KBM-7 (cell line): ENCODE measurements around the gene CLK4.
A peak's percentile ranks its signal among the peaks of the same experiment; 100 is the strongest.

ENCODE experiments used
- DNase-seq: peaks from one replicate; pipeline ENCODE4 v3.0.0-alpha.2; 2015
- in situ Hi-C: fragments of 300-500 bp; cut with MboI; formaldehyde crosslinking; loops from 2 replicates; pipeline ENCODE4 v1.14.3; 2020; ENCODE audit warnings: low sequenced_read_pairs, low pct_unique_long_range_greater_than_20kb, mixed read lengths

CLK4 gene

GRCh38 chr5:178640331-178641045, 13.6 kb upstream of the CLK4 start:
- DNase-seq = no peak
- in situ Hi-C loops = no loop called here

GRCh38 chr5:178637356-178638074, 10.7 kb upstream of the CLK4 start:
- no peak for DNase-seq
- in situ Hi-C loops = no loop called here

GRCh38 chr5:178632285-178632684, 5.4 kb upstream of the CLK4 start:
- in situ Hi-C loops = no loop called here

GRCh38 chr5:178630951-178631350, 4.1 kb upstream of the CLK4 start:
- in situ Hi-C loops = no loop called here
- DNase-seq = peak; percentile 37

More at GRCh38 chr5:178632285-178632684, 5.4 kb upstream of the CLK4 start:
- DNase-seq = no peak

- no peak for DNase-seq
- in situ Hi-C loops = no loop called here
Observed at GRCh38 chr5:178630475-178630930, 3.7 kb upstream of the CLK4 start.

- no peak for DNase-seq
- in situ Hi-C loops = no loop called here
Observed at GRCh38 chr5:178627259-178627598, 379 bp upstream of the CLK4 start.

GRCh38 chr5:178625679-178626483, 969 bp downstream of the CLK4 start:
- no peak for DNase-seq
- in situ Hi-C loops = no loop called here

GRCh38 chr5:178624631-178625546, 2.0 kb downstream of the CLK4 start:
- DNase-seq = peak; percentile 23
- in situ Hi-C loops = no loop called here

GRCh38 chr5:178622679-178623247, 4.1 kb downstream of the CLK4 start:
- no peak for DNase-seq

GRCh38 chr5:178619390-178619789, 7.5 kb downstream of the CLK4 start:
- DNase-seq = no peak
- in situ Hi-C loops = no loop called here

More at GRCh38 chr5:178622679-178623247, 4.1 kb downstream of the CLK4 start:
- in situ Hi-C loops = no loop called here

GRCh38 chr5:178612299-178612698, 14.6 kb downstream of the CLK4 start:
- no peak for DNase-seq
- in situ Hi-C loops = no loop called here

- DNase-seq = no peak
- in situ Hi-C loops = no loop called here
Observed at GRCh38 chr5:178606269-178606668, 20.6 kb downstream of the CLK4 start.

- in situ Hi-C loops = no loop called here
- no peak for DNase-seq
Observed at GRCh38 chr5:178605788-178606187, 21.1 kb downstream of the CLK4 start.

GRCh38 chr5:178602752-178603151, 24.1 kb downstream of the CLK4 start:
- in situ Hi-C loops = no loop called here
- no peak for DNase-seq

- no peak for DNase-seq
- in situ Hi-C loops = loop anchor here (25.0 kb wide), 1 partner anchor 308 kb away; no protein-coding TSS in a partner anchor
Observed at GRCh38 chr5:178595750-178596149, 31.1 kb downstream of the CLK4 start.

- no peak for DNase-seq
- in situ Hi-C loops = loop anchor here (25.0 kb wide), 1 partner anchor 308 kb away; no protein-coding TSS in a partner anchor
Observed at GRCh38 chr5:178595150-178595549, 31.7 kb downstream of the CLK4 start.

GRCh38 chr5:178590924-178591423, 35.9 kb downstream of the CLK4 start:
- in situ Hi-C loops = loop anchor here (25.0 kb wide), 1 partner anchor 304 kb away; no protein-coding TSS in a partner anchor
- DNase-seq = no peak
